Skeletal muscle tissue (tissue), 4 donors: ENCODE data around the gene PRR29. TPM values are rescaled to one million over a fixed set of nuclear protein-coding genes. Genes with fewer than 3 reads are reported as not detected.

Experiments used
- H3K27ac ChIP-seq: one replicate; pipeline ENCODE4 v1.7.0; 2013; ENCODE audit warnings: mild to moderate bottlenecking, low read depth, low read length, inconsistent platforms
- H3K27me3 ChIP-seq, 3 donors: one replicate each; pipeline ENCODE4 v1.7.0; 2013; ENCODE audit warnings: low read length in 3 of 3; ENCODE audit not compliant: control insufficient read depth in 3 of 3, insufficient read depth in 3 of 3
- H3K36me3 ChIP-seq, 3 donors: one replicate each; pipeline ENCODE4 v1.7.0; 2013; ENCODE audit warnings: low read length in 3 of 3; ENCODE audit not compliant: control insufficient read depth in 3 of 3, insufficient read depth in 3 of 3
- H3K4me1 ChIP-seq, 3 donors: one replicate each; pipeline ENCODE4 v1.7.0; 2013; ENCODE audit warnings: low read length in 3 of 3, mild to moderate bottlenecking in 3 of 3; ENCODE audit not compliant: control insufficient read depth in 3 of 3, insufficient read depth in 3 of 3
- H3K4me3 ChIP-seq, 3 donors: one replicate each; pipeline ENCODE4 v1.7.0; 2013; ENCODE audit warnings: low read length in 3 of 3
- H3K9ac ChIP-seq, 3 donors: one replicate each; pipeline ENCODE4 v1.7.0; 2013; ENCODE audit warnings: low read length in 3 of 3, mild to moderate bottlenecking in 3 of 3, moderate library complexity in 2 of 3, low read depth in 1 of 3
- H3K9me3 ChIP-seq, 3 donors: one replicate each; pipeline ENCODE4 v1.7.0; 2013; ENCODE audit warnings: low read length in 3 of 3; ENCODE audit not compliant: control insufficient read depth in 3 of 3
- total RNA-seq: library from RNA; depleted of rRNA; stranded (reverse); fragments of >200 nt; gene quantifications from one replicate; pipeline ENCODE4 v1.2.3, GENCODE V29; 2014
- donor health status: Osteomylitis.

The PRR29 gene
- total RNA-seq, 1 donor from 2014 or later, result not detected

GRCh38 chr17:63984651-63985386 lies 13.3 kb upstream of the PRR29 start:
- peaks cover 68 to 81% (median 81%) of the 10 kb centered on the region in 3 donors for H3K4me1 ChIP-seq
- H3K27me3 ChIP-seq, result no peaks in the 10 kb centered on the region
- peak overlapping the region; percentile 17 to 56 (median 38) for H3K4me3 ChIP-seq
- H3K9me3 ChIP-seq, result no peaks in the 10 kb centered on the region
- H3K9ac ChIP-seq, result peak overlapping the region; percentile 20 to 77 (median 54)
- peak overlapping the region; percentile 94 for H3K27ac ChIP-seq
- peaks cover 0 to 2% (median 0%) of the 10 kb centered on the region in 3 donors for H3K36me3 ChIP-seq

- peaks cover 67 to 81% (median 80%) of the 10 kb centered on the region in 3 donors for H3K4me1 ChIP-seq
- no peaks in the 10 kb centered on the region for H3K27me3 ChIP-seq
- H3K36me3 ChIP-seq, result peaks cover 0 to 2% (median 0%) of the 10 kb centered on the region in 3 donors
- H3K4me3 ChIP-seq, result peak overlapping the region; percentile 38 to 56 (median 46)
- peak overlapping the region; percentile 20 to 77 (median 69) for H3K9ac ChIP-seq
- no peaks in the 10 kb centered on the region for H3K9me3 ChIP-seq
- peak overlapping the region; percentile 94 for H3K27ac ChIP-seq
These were observed 12.6 kb upstream of the PRR29 start for GRCh38 chr17:63985387-63986140.

GRCh38 chr17:63986821-63987220 lies 11.3 kb upstream of the PRR29 start:
- H3K27me3 ChIP-seq, result peaks cover 0 to 4% (median 0%) of the 10 kb centered on the region in 3 donors
- H3K9me3 ChIP-seq, result no peaks in the 10 kb centered on the region
- peak overlapping the region; percentile 87 to 93 (median 88) for H3K4me3 ChIP-seq
- peaks cover 64 to 73% (median 71%) of the 10 kb centered on the region in 3 donors for H3K4me1 ChIP-seq
- peak overlapping the region; percentile 100 for H3K27ac ChIP-seq
- peaks cover 0 to 2% (median 0%) of the 10 kb centered on the region in 3 donors for H3K36me3 ChIP-seq
- peak overlapping the region; percentile 93 to 100 (median 99) for H3K9ac ChIP-seq

- Histone ChIP-seq H3K36me3 (peaks cover 0 to 2% (median 0%) of the 10 kb centered on the region in 3 donors), H3K4me3 (peak overlapping the region; percentile 87 to 93 (median 88)), H3K9ac (peak overlapping the region; percentile 93 to 100 (median 99)), H3K4me1 (peaks cover 60 to 68% (median 67%) of the 10 kb centered on the region in 3 donors), H3K27me3 (peaks cover 0 to 4% (median 0%) of the 10 kb centered on the region in 3 donors), H3K27ac (peak overlapping the region; percentile 100), H3K9me3 (no peaks in the 10 kb centered on the region)
These were observed 10.7 kb upstream of the PRR29 start for GRCh38 chr17:63987221-63988126.

GRCh38 chr17:63988127-63988478 lies 10.0 kb upstream of the PRR29 start:
- peak overlapping the region; percentile 87 to 93 (median 88) for H3K4me3 ChIP-seq

GRCh38 chr17:63988741-63989621 lies 9.2 kb upstream of the PRR29 start:
- no peaks in the 10 kb centered on the region for H3K9me3 ChIP-seq
- H3K27me3 ChIP-seq, result peaks cover 0 to 4% (median 0%) of the 10 kb centered on the region in 3 donors
- peaks cover 0 to 2% (median 0%) of the 10 kb centered on the region in 3 donors for H3K36me3 ChIP-seq
- peak overlapping the region; percentile 87 to 93 (median 88) for H3K4me3 ChIP-seq
- H3K4me1 ChIP-seq, result peaks cover 48 to 54% (median 52%) of the 10 kb centered on the region in 3 donors
- peak overlapping the region; percentile 93 to 100 (median 99) for H3K9ac ChIP-seq
- H3K27ac ChIP-seq, result peak overlapping the region; percentile 100

More at GRCh38 chr17:63988127-63988478, 10.0 kb upstream of the PRR29 start:
- Histone ChIP-seq H3K36me3 (peaks cover 0 to 2% (median 0%) of the 10 kb centered on the region in 3 donors), H3K27me3 (peaks cover 0 to 4% (median 0%) of the 10 kb centered on the region in 3 donors), H3K4me1 (peaks cover 56 to 63% (median 61%) of the 10 kb centered on the region in 3 donors), H3K9me3 (no peaks in the 10 kb centered on the region), H3K9ac (peak overlapping the region; percentile 93 to 100 (median 99)), H3K27ac (peak overlapping the region; percentile 100)

GRCh38 chr17:63989622-63990345 lies 8.4 kb upstream of the PRR29 start:
- H3K4me1 ChIP-seq, result peaks cover 40 to 46% (median 44%) of the 10 kb centered on the region in 3 donors
- H3K27me3 ChIP-seq, result peaks cover 0 to 4% (median 0%) of the 10 kb centered on the region in 3 donors
- peaks cover 0 to 2% (median 0%) of the 10 kb centered on the region in 3 donors for H3K36me3 ChIP-seq
- H3K4me3 ChIP-seq, result peak overlapping the region; percentile 87 to 93 (median 88)
- peak overlapping the region; percentile 93 to 100 (median 99) for H3K9ac ChIP-seq
- peak overlapping the region; percentile 100 for H3K27ac ChIP-seq
- H3K9me3 ChIP-seq, result no peaks in the 10 kb centered on the region

- Histone ChIP-seq H3K9ac (no peak overlapping the region), H3K4me1 (peaks cover 24 to 31% (median 28%) of the 10 kb centered on the region in 3 donors), H3K4me3 (no peak overlapping the region), H3K9me3 (no peaks in the 10 kb centered on the region), H3K27ac (no peak overlapping the region), H3K36me3 (peaks cover 0 to 2% (median 0%) of the 10 kb centered on the region in 3 donors), H3K27me3 (peaks cover 0 to 4% (median 4%) of the 10 kb centered on the region in 3 donors)
These were observed 6.5 kb upstream of the PRR29 start for GRCh38 chr17:63991611-63992010.
